NCI-H1092 treated with DMSO at 0.1 percent for 48 hours (cell line): ENCODE measurements around the gene DCLK2.
"Not testable (repeated sequence)": the region's sequence is repeated elsewhere in the genome, so short reads cannot be mapped to it uniquely, and the experiment has no call there.

Experiments used
- DNase-seq: peaks from one replicate; lab custom pipeline; 2025; lab: John Stamatoyannopoulos, UW

DCLK2 gene

DNA sequence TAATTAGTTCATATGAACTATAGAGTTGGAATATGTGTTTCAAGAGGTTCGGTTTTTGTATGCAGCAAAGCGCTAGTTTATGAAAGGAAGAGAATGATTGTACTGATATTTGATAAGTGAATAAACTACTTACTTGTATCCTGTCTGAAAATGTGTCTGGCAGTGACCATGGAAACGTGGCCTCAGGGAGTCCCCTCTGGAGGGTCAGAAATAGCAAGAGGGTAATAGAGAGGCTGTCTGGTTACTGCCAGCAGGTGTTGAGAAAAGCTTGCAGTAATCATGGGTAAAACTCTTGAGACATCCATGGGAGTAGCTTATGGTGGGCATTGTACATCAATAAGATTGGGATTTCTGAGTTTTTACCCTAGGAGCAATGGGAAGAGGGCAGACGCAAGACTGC is 77.1 kb downstream of the DCLK2 start:
- DNase-seq, result no peak

DNA sequence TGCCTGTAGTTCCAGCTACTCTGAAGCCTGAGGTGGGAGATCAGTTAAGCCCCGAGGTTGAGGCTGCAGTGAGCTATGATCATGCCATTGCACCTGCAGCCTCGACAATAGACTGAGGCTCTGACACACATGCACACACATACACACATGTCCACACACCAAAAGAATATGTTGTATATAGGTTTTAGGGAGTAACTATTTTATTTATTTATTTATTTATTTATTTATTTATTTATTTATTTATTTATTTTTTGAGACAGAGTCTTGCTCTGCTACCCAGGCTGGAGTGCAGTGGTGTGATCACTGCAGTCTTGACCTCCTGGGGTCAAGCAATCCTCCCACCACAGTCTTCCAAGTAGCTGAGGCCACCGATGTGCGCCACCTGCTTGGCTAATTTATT is 78.3 kb downstream of the DCLK2 start:
- no peak for DNase-seq

GRCh38 chr4:150158041-150158440 is 79.8 kb downstream of the DCLK2 start:
- DNase-seq, result no peak

DNA sequence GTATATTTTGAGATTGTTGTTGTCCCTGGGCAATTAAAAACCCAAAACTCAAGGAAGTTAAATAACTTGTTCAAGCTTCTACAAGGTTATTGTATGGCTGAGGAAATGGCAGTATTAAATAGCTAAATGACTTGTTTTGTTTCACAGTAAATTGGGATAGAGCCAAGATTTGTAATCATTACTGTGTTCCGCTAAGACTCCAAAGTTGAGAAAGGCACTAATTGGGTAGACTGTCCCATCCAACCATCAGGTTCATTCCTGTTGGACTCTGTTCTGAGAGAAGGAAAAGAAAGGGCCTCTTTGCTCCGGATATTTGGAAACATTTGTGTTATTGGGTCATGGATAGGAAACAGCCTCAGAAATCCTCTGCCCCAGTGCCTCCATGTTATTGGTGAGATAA is 82.2 kb downstream of the DCLK2 start:
- DNase-seq, result no peak

- no peak for DNase-seq
These were observed 82.9 kb downstream of the DCLK2 start for GRCh38 chr4:150161109-150161508.

- DNase-seq, result not testable (repeated sequence)
These were observed 83.8 kb downstream of the DCLK2 start for GRCh38 chr4:150162020-150162419.

DNA sequence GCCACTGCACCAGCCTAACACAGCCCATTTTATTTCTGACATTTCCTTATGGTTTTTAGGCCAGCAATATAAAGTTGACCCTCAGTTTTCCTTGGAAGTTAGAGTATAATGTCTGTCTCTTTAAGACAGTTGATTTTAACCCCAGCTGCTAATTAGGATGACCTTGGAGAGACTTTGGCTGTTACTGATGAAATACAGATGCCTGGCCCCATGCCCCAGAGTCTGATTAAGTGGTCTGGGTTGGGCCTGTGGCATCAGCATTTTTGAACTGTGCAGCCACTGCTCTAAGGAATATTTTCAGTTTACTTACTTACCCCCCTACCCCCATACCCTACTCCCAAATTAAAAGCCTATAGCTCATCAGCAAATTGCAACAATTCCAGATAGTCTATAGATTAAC is 85.8 kb downstream of the DCLK2 start:
- DNase-seq, result no peak

DNA sequence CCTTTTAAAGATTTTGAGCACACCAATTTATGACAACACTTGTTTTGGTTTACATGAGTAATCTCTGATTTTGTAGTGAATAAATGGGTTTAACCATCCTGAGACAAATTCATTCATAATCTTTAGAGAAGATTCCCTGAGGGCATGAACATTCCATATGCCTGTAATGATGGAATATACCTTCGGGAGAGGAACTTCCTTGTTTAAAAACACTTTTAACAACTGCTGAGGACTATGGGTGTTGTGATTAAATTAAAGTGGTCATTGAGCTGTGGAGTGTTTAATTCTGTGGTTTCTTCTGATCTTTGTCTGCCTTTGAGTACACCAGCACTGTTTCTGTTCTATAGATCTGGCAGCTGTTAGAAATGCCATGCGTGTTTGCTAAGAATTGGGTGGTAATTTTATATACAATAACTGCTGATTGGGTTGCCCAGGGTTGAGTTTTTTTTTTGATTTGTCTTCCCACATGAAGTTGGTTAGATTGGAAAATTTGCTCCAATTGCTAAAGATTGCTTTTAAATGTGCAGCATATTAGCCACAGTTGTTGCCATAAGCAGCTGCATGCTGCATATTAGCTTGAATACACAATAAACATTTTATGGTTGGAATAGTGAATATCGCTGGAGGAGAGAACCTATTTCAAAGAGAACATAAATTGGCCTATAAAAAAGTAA is 86.8 kb downstream of the DCLK2 start:
- DNase-seq, result no peak

DNA sequence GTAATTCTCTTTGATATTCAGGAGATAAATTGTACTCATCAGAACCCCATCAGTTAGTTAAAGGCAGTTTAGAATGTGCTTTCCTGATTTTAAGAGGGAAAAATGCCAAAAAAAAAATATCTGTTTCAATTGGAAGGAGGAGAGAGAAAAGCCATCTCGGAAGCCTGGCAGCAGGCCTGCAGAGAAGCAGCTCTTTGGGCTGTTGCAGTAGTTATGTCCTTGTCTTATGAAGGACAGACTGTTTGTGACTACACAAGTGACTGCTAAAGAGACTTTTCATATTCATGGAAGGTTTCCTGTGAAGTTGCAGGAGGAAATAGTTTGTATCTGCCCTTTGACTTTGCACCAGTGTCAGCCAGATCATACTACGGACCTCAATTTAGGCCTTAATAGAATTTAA is 88.8 kb downstream of the DCLK2 start:
- DNase-seq, result no peak

DNA sequence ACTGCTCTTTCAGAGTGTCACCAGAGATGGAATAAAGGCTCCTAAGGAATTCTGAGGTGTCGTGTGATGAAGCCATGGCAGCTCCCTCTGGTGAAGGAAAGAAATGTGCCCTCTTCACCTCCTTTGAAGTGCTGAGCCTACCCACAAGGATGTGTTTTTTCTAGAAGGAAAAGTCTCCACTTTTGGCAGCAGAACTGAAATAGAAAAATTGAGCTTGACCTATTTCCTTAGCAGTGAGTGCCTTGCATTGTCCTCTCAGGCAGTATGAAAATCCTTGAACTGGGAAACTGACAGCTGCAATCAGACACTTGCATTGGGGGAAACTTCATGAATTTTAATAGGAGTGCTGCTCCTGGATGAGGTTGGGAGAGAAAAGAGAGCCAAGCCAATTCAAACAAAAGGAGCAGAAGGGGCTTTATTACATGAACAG is 95.2 kb downstream of the DCLK2 start:
- DNase-seq, result peak; percentile 45

DNA sequence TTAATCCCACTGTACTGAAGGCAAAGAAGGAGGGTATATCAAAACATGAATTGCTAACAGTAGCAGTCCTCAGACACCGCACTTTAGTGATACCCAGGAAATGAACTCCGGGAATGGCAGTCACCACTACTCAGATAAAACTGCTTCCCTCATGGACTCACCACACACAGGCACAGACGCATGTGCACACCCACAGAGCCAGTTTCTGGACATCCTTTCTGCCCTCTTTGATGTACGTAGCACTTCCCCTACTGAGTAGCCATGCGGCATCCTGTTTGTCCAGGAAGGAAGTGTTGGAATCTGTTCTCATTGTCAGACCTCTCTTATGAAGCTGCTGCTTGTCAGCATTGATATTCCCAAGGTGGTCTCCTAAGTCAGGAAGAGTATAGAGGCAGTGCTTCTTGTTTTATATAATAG is 95.7 kb downstream of the DCLK2 start:
- peak; percentile 45 for DNase-seq

DNA sequence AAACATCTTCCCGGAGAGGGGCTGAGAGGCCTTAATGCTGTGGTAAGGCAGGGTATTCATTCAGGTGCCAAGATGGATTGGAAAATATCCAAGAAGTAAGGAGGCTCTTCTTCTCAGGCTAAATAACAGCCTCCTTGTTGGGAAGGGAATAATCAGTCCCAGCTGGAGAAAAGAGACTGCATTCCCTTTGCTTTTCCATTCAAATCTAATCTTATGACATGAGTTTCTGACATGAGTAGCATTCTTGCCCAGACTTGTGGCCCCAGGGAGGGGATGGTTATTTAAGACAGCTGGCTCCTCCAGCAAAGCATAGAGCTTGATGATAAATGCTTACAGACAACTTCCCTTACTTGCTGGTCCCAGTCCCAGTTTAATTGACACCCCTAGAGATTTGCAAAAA is 98.3 kb downstream of the DCLK2 start:
- DNase-seq, result no peak

DNA sequence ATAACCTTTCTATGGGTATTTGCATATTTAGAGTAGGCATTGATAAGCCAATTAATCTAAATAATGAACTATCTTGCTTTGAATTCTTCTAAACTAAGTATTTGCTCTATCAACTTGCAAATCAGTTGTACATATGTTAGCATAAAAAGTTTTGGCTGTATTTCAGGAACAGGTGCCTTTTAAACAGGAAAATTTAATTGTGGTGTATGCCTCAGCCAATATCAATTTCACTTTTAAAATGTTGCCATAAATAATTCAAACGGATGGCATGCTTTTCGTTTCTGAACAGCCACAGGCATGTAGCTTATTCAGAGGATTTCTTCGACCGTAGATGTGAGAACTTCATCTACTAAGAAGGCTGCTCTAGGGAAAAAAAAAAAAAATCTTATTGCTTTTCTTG is 99.9 kb downstream of the DCLK2 start:
- DNase-seq, result no peak

DNA sequence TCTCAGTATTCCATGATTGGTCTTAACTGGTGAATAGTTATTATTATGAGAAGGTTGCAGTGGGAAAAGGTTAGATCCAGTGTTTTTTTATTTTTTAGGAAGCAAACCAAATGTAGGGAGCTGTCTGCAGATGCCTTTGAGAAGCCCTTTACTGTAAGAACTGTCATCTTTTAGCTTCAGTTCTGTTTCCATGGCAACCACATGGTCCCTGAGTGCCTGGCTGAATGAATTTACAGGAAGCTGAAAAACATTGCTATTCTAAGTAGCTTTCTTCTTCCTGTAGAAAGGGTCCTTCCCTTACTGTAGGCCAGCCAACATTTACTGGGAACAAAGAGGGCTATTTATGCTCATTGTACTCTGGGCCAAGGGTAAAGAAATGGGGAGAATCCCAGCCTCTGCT is 103.3 kb downstream of the DCLK2 start:
- no peak for DNase-seq

GRCh38 chr4:150182794-150183193 is 104.5 kb downstream of the DCLK2 start:
- no peak for DNase-seq

- DNase-seq, result not testable (repeated sequence)
These were observed 106.8 kb downstream of the DCLK2 start for GRCh38 chr4:150185033-150185432.

GRCh38 chr4:150192986-150193385 is 114.7 kb downstream of the DCLK2 start:
- DNase-seq, result no peak

GRCh38 chr4:150197256-150197655 is 119.0 kb downstream of the DCLK2 start:
- DNase-seq, result not testable (repeated sequence)

GRCh38 chr4:150199056-150199455 is 120.8 kb downstream of the DCLK2 start:
- DNase-seq, result no peak

- no peak for DNase-seq
These were observed 126.8 kb downstream of the DCLK2 start for GRCh38 chr4:150205016-150205415.

- DNase-seq, result no peak
These were observed 128.0 kb downstream of the DCLK2 start for GRCh38 chr4:150206265-150206664.

GRCh38 chr4:150206954-150207353 is 128.7 kb downstream of the DCLK2 start:
- no peak for DNase-seq

DNA sequence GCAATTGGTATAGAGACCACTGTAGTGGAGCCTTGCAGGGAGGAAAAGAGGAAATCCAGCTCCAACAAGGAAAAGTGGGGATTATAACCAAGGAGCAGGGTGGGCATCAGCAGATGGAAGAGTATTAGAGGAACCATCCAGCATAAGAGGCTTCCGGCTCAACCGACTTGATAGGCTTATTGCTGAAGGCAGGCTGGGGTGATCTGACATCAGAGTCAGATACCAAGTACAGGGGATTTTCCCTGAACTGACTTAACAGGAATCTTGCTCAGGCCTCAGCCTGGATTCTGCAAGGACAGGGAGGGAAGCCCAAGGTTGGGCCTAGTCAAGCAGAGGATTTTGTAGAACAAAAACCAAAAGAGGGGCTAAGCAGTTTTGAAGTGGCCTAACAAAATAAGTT is 129.6 kb downstream of the DCLK2 start:
- no peak for DNase-seq

GRCh38 chr4:150209140-150209829 is 131.0 kb downstream of the DCLK2 start:
- peak; percentile 45 for DNase-seq
